Neutrophil (primary cell): ENCODE measurements around the gene COL12A1.

Experiments used
- H3K27ac ChIP-seq: fragments of 200-600 bp; sonication (generic); 2 replicates; pipeline ENCODE4 v1.5.1; 2016; ENCODE audit warnings: mild to moderate bottlenecking, moderate library complexity
- H3K27me3 ChIP-seq: fragments of 200-600 bp; sonication (generic); 2 replicates; pipeline ENCODE4 v1.6.0; 2016; ENCODE audit warnings: mild to moderate bottlenecking
- H3K36me3 ChIP-seq: fragments of 200-600 bp; sonication (generic); 2 replicates; pipeline ENCODE4 v1.5.1; 2017
- H3K4me1 ChIP-seq, 2 experiments: fragments of 200-600 bp in 1 of 2; sonication (generic) in 1 of 2; 1 replicate in 1 of 2; 2 replicates in 1 of 2; pipeline versions ENCODE4 v1.5.1 to v1.6.1; 2013 to 2016; ENCODE audit warnings: low read depth in 1 of 2, low read length in 1 of 2, mild to moderate bottlenecking in 1 of 2, moderate library complexity in 1 of 2; ENCODE audit not compliant: control insufficient read depth in 1 of 2, insufficient read depth in 1 of 2
- H3K4me3 ChIP-seq, 2 experiments: fragments of 200-600 bp in 1 of 2; sonication (generic) in 1 of 2; 1 replicate in 1 of 2; 2 replicates in 1 of 2; pipeline ENCODE4 v1.5.1; 2013 to 2016; ENCODE audit warnings: low read depth in 1 of 2, low read length in 1 of 2, mild to moderate bottlenecking in 1 of 2, moderate library complexity in 1 of 2
- H3K9me3 ChIP-seq: fragments of 200-600 bp; sonication (generic); 2 replicates; pipeline ENCODE4 v1.5.1; 2016
- CTCF ChIP-seq: fragments of 200-600 bp; sonication (generic); IDR thresholded peaks from 2 replicates; pipeline ENCODE4 v1.5.1; 2016; ENCODE audit warnings: antibody characterized with exemption

COL12A1 gene

GRCh38 chr6:75213112-75213511 lies 7.3 kb upstream of the COL12A1 start:
- Histone ChIP-seq H3K36me3 (no peaks in the 10 kb centered on the region), H3K9me3 (no peaks in the 10 kb centered on the region), H3K27me3 (peaks cover 53% of the 10 kb centered on the region), H3K4me3 (no peak overlapping the region), H3K27ac (no peak overlapping the region), H3K4me1 (peaks cover 6 to 8% of the 10 kb centered on the region in 2 experiments)
- TF ChIP-seq CTCF, result no peak

GRCh38 chr6:75211920-75212590 lies 6.2 kb upstream of the COL12A1 start:
- no peak overlapping the region for H3K27ac ChIP-seq
- peaks cover 57% of the 10 kb centered on the region for H3K27me3 ChIP-seq
- H3K36me3 ChIP-seq, result no peaks in the 10 kb centered on the region
- peaks cover 6 to 17% of the 10 kb centered on the region in 2 experiments for H3K4me1 ChIP-seq
- no peak for TF ChIP-seq CTCF
- no peaks in the 10 kb centered on the region for H3K9me3 ChIP-seq
- no peak overlapping the region for H3K4me3 ChIP-seq

- no peaks in the 10 kb centered on the region for H3K36me3 ChIP-seq
- H3K27me3 ChIP-seq, result peaks cover 67% of the 10 kb centered on the region
- TF ChIP-seq CTCF, result peak; percentile 57
- H3K27ac ChIP-seq, result no peak overlapping the region
- no peaks in the 10 kb centered on the region for H3K9me3 ChIP-seq
- no peak overlapping the region for H3K4me3 ChIP-seq
- H3K4me1 ChIP-seq, result peaks cover 10 to 22% of the 10 kb centered on the region in 2 experiments
Measured at GRCh38 chr6:75210885-75211739, 5.3 kb upstream of the COL12A1 start.

GRCh38 chr6:75209184-75209723 lies 3.4 kb upstream of the COL12A1 start:
- Histone ChIP-seq H3K9me3 (no peaks in the 10 kb centered on the region), H3K27me3 (peaks cover 80% of the 10 kb centered on the region), H3K27ac (no peak overlapping the region), H3K4me3 (no peak overlapping the region), H3K36me3 (no peaks in the 10 kb centered on the region), H3K4me1 (peaks cover 16 to 32% of the 10 kb centered on the region in 2 experiments)
- TF ChIP-seq CTCF, result no peak

- Histone ChIP-seq H3K4me3 (no peak overlapping the region), H3K9me3 (no peaks in the 10 kb centered on the region), H3K27ac (no peak overlapping the region), H3K4me1 (peaks cover 16 to 32% of the 10 kb centered on the region in 2 experiments), H3K36me3 (no peaks in the 10 kb centered on the region), H3K27me3 (peaks cover 87% of the 10 kb centered on the region)
- TF ChIP-seq CTCF, result peak; percentile 68
Measured at GRCh38 chr6:75208298-75209183, 2.7 kb upstream of the COL12A1 start.
